Eye (tissue), 1 donor: ENCODE results near the gene ALOX15B.
A peak's percentile ranks its signal among the peaks of the same experiment; 100 is the strongest.
"Not testable (repeated sequence)": the region's sequence is repeated elsewhere in the genome, so short reads cannot be mapped to it uniquely, and the experiment has no call there.

Experiments used
- DNase-seq: peaks from one replicate; pipeline ENCODE4 v3.0.0-alpha.2; 2015

ALOX15B gene

DNA sequence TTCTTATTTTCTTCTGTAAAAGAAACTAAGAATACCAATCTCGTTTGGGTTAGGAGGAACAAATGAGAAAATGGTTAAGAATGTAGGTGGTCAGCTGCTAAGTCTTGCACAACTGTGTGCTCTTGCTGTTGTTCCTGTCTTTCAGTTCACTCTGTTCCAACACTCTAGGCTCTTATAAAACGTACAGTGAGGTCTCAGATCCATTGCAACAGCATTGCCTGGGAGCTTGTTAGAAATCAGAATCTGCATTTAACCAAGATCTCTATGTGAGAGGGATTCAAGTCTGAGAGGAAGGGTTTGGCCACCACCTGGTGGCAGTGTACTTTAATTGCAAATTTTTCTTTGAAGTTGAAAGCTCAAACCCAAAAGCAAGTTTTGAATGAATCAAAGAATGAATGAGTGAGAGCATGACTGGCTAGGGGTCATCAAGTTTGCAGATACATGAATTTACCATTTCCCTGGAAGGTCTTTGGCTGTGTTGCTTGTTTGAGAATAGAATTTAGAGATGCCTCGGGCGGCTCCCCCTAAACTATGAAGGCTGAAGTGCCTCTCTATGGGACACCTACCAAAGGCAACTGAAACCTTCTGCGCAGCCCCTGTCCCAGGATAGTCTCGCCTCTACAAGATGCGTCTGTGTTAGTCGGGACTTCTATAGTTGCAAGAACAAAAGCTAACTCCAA is 2.5 kb downstream of the ALOX15B start:
- peak; percentile 63 for DNase-seq

DNA sequence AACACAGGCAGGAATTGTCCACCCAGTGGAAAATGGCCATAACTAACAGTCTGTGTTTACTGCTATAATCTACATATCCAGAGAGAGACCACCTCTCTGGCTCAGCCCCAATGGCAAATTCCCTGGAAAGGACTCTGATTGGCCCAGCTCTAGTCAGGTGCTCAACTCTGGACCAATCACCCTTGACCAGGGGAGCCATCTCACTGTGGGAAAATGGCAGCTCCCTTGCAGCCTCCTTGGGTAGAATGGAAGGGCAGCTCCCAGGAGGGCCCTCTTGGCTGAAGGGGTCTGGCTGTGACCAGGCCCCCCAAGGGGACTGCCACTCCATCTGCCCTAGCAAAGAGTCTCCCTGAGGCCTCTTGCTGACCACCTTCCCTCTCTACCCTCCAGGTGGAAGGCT is 3.1 kb downstream of the ALOX15B start:
- DNase-seq = no peak

DNA sequence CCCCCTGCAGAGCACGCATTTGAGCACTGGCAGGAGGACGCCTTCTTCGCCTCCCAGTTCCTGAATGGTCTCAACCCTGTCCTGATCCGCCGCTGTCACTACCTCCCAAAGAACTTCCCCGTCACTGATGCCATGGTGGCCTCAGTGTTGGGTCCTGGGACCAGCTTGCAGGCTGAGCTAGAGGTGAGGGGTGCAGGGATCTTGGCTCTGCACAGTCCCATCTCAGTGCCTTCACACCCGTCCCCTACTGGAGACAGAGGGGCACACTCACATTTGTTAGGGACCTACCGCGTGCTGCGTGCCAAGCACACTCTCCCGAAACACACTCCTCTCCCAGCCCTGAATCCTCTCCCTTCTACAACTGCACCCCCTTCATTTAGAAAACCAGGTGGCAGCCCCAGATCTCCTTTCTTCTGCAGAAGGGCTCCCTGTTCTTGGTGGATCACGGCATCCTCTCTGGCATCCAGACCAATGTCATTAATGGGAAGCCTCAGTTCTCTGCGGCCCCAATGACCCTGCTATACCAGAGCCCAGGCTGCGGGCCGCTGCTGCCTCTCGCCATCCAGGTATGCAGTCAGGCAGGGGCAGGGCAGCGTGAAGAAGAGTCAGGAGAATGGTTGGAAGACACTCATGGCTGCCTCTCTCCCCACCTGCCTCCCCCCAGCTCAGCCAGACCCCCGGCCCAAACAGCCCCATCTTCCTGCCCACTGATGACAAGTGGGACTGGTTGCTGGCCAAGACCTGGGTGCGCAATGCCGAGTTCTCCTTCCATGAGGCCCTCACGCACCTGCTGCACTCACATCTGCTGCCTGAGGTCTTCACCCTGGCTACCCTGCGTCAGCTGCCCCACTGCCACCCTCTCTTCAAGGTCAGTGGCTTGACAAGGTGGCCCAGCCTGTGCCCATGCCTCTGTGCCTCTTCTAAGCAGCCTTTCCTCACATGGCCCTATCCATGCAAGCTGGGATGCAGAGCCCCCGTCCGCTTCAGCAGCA is 6.3 kb downstream of the ALOX15B start:
- DNase-seq = no peak

DNA sequence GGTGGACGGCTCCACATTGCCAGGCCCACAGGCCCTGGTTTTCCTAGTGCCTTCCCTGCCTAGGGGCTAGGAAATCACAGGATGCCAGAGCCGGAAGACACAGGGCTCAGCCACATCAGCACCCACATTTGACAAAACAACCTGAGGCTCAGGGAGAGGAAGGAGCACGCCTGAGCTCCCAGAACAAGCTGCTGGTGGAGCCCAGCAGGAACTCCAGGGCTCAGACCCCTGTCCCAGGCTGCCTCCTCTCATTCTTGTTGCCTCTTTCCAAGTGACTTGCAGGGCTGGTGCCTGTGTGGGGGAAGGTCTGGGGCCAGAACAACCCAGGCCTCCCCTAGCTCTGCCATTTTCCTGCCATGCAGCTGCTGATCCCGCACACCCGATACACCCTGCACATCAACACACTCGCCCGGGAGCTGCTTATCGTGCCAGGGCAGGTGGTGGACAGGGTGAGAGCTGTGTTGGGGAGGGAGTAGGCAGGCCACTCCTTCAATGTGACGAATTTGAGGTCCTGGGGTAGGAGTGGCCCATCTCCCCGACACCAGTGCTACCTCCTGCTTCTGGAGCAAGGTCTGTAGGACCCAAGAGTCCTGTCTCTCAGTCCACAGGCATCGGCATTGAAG is 7.6 kb downstream of the ALOX15B start:
- DNase-seq = no peak

DNA sequence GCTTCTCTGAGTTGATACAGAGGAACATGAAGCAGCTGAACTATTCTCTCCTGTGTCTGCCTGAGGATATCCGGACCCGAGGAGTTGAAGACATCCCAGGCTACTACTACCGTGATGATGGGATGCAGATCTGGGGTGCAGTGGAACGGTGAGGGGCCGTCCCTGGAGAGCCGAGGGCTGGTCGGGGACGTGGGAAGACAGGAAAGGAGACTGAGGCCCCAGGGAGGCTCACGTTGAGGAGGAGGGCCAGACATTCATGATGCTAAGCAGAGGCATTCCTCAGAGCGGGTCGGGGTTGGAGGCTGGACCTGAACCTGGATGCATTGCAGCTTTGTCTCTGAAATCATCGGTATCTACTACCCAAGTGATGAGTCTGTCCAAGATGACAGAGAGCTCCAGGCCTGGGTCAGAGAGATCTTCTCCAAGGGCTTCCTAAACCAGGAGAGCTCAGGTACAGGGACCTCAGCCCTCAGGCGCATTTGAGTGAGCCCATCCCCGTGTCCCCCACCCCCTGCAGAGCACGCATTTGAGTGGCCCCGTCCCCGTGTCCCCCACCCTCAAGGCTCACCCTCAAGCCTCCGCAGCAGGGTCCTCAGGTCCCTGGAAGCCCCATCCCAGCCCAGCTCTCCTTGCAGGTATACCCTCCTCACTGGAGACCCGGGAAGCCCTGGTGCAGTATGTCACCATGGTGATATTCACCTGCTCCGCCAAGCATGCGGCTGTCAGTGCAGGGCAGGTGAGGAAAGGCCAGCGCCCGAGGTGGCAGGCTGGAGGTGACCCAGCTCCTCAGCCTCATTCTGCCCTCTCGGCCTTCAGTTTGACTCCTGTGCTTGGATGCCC is 8.3 kb downstream of the ALOX15B start:
- no peak for DNase-seq

DNA sequence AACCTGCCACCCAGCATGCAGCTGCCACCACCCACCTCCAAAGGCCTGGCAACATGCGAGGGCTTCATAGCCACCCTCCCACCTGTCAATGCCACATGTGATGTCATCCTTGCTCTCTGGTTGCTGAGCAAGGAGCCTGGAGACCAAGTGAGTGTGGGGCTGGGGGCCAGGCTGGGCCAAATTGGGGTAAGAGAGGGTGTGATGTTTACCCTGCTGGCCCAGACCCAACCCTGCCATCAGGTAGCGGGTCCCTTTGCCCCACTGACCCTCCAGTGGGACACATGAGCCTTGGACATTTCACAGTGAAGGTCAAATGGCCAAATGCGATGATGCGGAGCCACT is 8.9 kb downstream of the ALOX15B start:
- DNase-seq = no peak

DNA sequence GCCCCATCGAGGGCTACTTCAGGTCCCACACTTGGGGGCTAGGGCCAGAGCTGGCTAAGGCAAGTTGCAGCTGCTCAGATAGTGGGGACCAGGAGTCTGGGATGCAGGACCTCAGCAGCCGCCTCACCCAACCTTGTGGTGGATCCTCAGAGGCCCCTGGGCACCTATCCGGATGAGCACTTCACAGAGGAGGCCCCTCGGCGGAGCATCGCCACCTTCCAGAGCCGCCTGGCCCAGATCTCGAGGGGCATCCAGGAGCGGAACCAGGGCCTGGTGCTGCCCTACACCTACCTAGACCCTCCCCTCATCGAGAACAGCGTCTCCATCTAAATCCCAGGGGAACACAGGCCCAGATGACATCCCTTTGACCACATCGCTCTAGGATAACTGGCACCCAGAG is 9.4 kb downstream of the ALOX15B start:
- DNase-seq = no peak

DNA sequence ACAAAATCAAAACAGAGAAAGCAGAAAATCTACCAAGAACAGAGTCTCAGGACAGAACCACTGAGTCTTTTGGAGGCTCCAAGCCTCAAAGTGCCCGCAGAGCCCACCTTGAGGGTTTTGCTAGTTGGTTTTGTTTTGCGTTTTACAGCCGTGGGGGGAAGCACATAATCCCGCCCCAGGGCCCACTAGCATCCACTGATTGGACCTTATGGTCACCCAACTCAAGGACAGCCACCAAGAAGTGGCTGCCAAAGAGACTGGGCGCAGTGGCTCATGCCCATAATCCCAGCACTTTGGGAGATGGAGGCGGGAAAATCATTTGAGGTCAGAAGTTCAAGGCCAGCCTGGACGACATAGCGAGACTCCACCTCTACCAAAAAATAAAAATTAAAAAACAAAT is 9.9 kb downstream of the ALOX15B start:
- DNase-seq = no peak

DNA sequence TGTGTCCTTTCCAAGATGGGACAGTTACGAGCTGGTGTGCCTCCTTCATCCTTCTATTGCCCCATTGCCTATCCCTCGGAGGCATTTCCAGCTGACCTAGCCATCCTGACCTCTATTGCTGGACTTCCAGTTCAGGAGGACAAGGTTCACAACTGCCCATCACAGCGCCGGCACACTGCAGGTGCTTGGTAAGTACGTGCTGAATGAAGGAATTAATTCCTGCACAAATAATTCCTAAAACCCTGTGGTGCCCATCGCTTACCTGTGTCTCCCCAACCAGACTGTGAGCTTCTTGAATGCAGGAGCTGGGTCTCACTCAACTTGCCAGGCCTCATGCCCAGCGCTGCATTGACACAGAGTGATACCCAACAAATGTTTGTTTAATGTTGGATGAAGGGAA is 13.0 kb downstream of the ALOX15B start:
- no peak for DNase-seq

DNA sequence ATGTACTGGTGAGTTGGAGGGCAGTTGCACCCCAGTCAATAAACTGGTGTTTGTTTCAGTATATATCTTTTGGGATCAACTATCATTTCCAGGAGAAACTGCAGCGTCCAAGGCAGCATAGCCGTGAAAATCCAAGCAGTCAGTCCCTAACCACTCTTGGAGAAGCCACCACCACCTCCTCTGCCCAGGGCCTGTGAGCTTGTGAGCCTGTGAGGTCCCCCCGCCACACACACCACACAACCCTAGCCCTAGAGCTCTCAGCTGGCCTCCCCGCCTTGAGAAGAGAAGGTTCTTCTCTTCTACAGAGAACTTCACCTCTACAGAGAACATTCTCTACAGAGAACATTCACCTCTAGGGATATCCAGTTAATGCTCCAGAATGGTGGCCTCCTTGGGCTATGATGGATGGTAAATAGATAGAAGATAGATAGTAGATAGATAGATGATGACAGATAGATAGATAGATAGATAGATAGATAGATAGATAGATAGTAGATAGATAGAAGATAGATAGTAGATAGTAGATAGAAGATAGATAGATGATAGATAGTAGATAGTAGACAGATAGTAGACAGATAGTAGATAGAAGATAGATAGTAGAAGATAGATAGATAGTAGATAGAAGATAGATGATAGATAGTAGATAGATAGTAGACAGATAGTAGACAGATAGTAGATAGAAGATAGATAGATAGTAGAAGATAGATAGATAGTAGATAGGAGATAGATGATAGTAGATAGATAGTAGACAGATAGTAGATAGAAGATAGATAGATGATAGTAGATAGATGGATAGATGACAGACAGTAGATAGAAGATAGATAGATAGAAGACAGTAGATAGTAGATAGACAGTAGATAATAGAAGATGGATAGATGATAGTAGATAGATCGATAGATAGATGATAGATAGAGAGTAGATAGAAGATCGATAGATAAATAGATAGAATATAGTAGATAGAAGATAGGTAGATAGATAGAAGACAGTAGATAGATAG is 13.7 kb downstream of the ALOX15B start:
- DNase-seq = no peak

DNA sequence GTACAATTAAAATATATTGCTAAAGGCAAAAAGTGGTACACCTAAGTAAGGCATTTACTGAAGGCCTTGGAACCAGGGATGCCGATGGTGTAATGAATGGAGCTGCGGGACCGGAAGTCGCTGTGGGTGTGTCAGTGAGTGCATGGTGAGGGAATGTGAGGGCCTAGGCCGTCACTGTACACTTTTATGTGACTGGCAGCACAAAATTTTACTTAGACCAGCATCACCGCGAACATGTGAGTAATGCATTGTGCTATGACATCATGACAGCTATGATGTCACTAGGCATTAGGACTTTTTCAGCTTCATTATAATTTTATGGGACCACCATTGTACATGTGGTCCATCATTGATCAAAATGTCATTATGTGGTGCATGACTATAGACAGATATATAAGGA is 14.7 kb downstream of the ALOX15B start:
- no peak for DNase-seq

DNA sequence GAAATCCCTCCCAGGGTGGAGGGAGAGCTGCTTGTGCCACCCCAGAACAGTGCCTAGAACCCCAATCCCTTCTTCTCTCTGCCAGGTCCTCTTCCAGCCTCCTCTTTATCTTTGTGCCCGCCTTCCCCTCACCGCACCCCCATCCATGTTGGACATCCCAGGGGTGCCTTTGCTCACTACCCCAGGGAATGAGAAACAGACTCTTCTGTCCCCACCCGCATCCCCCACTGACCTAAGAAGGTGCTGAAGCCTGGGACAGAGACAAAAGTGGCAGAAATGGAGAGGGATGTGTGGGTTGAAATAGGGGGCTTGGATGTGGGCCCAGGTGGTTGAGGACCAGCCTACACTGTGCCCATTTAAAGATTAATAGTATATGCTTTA is 17.0 kb downstream of the ALOX15B start:
- no peak for DNase-seq

DNA sequence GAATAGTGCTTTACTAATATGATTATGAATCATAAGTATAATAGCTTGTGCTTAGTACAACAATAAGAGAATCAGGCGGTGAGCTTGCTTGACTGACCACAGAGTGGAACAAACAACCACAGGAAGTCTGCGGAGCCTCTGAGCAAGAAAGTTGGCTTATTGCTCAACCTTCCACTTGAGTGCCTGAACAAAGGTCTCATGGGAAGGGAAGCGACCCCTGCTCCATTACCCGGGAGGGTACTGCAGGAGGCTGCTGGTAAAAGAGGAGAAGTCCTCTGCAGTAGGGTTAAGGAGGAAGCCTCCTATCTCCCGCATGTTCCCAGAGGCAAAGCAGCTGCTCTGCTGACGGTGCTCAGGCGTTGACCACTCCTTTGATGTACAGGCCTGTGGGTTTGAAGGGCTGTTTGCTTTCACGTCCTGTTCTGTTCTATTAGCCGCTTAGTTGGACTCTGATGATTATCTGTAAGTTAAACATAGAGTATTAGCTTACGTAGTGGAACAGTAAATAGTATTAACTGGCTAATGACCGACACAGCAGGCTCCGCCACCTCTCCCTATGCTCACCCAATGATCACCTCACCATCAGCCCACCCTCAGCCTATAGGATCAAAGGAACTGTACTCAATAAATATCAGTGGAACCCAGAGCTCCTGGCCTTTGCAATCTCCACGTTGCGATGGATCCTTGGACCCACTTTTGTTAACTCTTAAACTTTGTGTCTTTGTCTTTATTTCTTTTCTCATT is 17.5 kb downstream of the ALOX15B start:
- no peak for DNase-seq

DNA sequence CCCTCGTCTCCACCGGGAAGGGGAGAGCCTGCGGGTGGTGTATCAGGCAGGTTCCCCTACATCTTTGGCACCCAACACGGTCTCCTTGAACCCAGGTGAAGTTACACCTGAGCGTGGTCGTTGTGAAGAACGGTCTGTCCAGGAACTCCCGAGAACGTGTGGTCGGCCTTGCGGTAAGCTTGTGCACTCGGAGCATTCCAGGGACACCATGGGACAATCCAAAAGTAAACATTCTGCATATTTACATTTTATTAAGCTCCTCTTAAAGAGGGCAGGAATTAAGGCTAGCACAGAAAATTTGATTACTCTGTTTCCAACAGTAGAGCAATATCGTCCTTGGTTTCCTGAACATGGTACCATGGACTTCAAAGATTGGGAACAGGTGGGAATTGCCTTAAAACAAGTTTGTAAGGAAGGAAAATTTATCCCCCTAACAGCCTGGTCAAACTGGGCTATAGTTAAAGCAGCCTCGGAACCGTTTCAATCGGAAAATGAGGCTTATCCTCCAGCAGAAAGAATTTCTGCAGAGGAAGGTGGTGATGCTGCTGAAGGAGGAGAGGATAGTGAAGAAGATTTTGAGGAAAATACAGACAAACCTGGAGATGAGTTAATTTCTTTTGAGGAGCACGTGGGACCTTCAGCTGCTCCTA is 18.2 kb downstream of the ALOX15B start:
- DNase-seq = no peak

DNA sequence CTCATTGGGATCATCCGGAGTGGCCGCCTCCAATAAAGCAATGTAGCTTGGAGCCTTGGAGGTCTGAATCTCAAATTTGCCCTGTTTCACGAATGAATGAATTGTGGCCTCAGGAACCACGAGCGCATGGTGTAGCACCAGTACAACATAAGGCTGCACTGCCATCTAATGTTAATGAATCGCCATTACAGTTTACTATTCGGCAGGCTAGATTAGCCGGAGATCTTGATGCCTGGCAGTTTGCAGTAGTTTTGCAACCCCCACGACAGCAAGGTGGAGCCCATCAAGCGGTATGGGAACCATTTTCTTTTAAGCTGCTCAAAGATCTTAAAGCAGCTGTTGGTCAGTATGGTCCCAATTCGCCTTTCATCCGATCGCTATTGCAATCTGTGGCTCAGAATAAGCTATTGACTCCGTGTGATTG is 18.8 kb downstream of the ALOX15B start:
- DNase-seq = peak; percentile 94

DNA sequence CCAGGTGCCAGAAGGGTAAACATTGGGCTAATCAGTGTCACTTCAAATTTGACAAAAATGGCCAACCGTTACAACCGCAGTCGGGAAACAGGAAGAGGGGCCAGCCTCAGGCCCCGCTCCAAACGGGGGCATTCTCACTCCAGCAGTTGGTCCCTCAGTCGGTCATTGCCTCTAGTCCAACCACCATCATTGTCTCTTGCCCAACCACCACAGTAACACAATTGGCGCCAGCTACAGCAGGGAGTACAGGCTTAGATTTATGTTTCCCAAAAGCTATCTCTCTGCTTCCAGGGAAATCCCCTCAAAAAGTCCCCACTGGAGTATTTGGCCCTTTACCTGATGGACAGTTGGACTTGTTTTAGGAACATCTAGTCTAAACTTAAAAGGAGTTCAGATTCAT is 20.3 kb downstream of the ALOX15B start:
- DNase-seq = no peak

DNA sequence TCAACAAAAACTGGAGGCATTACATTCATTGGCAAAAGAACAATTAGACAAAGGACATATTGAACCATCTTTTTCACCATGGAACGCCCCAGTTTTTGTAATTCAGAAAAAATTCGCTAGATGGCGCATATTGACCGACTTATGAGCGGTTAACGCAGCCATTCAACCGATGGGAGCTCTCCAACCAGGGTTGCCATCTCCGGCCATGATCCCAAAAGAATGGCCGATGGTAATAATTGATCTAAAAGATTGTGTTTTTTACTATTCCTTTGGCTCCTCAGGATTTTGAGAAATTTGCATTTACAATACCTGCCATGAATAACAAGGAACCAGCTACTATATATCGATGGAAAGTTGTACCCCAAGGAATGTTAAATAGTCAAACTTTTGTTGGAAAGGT is 21.4 kb downstream of the ALOX15B start:
- DNase-seq = peak; percentile 95

DNA sequence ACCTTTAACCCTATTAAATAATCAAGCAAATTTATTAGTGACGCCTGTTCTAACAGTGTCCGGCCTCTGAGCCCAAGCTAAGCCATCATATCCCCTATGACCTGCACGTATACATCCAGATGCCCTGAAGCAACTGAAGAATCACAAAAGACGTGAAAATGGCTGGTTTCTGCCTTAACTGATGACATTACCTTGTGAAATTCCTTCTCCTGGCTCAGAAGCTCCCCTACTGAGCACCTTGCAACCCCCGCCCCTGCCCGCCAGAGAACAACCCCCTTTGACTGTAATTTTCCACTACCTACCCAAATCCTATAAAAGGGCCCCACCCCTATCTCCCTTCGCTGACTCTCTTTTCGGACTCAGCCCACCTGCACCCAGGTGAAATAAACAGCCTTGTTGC is 23.0 kb downstream of the ALOX15B start:
- DNase-seq = not testable (repeated sequence)

DNA sequence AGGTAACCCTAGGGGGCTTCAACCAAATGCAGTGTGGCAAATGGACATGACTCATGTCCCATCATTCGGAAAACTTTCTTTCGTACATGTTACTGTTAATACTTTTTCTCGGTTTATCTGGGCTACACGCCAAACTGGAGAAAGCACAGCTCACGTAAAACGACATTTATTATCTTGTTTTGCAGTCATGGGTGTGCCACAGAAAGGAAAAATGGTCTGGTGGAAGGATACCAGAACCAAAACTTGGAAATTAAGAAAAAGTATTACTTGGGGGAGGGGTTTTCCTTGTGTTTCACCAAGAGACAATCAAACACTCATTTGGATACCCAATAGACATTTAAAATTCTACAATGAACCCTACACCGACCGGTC is 23.6 kb downstream of the ALOX15B start:
- DNase-seq = no peak

DNA sequence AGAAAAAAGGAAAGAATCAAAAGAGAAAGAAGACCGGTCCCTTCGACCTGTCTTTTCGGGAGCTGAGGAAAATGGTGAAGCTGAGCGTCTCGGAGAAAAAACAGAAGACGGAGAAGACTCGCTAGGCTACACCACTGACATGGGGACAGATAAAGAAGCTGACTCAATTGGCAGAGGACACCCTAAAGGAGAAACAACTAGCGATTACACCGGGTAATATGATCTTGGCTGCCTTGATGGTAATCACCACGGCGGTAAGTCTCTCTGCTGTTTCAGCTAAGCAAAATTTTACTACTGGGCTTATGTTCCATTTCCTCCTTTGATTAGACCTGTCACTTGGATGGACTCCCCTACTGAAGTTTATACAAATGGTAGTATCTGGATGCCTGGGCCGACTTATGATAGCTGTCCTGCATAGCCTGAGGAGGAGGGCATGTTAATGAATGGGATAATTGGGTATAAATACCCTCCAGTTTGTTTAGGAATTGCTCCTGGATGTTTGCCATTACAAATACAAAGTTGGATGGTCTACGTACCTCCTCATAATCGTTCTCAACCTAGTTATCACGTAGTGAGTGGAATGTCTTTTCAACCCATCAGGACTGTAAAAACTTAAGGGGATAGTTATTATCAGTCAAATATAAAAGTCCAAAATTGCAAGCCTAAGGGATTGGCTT is 24.1 kb downstream of the ALOX15B start:
- peak; percentile 40 for DNase-seq
